Measurements from ENCODE around the gene ZC2HC1B.

DNA sequence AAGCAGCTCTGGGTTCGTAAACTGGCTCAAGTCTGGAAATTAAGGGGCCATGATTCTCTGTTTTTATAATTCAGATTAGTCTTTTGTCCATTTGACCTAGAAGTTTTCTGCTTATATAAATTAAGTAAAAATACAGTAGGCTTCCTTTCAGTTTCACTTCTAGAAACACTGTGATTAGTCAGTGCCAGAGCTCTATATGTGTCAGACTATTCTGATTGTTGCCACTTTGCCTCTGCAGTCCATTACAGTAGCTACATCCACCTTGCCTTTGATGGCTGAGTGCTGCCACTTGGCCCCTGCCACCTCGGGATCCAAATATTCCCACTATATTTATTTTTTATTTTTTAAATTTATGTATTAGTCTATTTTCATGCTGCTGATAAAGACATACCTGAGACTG is 7.9 kb downstream of the ZC2HC1B start:
- no peak for TF ChIP-seq CTCF (conservative IDR thresholded peaks at IDR 0.05)
- TF ChIP-seq ZFX (IDR thresholded peaks at IDR 0.05), result no peak
